Left lobe of liver (tissue), 1 donor: Measurements from ENCODE around the gene PANK3. TPM values are rescaled to one million over a fixed set of nuclear protein-coding genes. Genes with fewer than 3 reads are reported as not detected.

ENCODE experiments used
- total RNA-seq: library from RNA; stranded (reverse); gene quantifications from one replicate; pipeline ENCODE4 v1.2.1, GENCODE V29; 2021
- donor health status: DM: no; HTN: yes; CAD: no.

Gene PANK3
- total RNA-seq, 1 donor from 2014 or later = 41.3 TPM

Other genes with a start within 250 kb of the PANK3 start
- 26.6 TPM for gene RARS1, start 92.9 kb downstream of the PANK3 start, total RNA-seq
- 0.15 TPM for gene FBLL1, start 50.1 kb downstream of the PANK3 start, total RNA-seq